ENCODE data around the gene UNC119B.

Gene UNC119B

DNA sequence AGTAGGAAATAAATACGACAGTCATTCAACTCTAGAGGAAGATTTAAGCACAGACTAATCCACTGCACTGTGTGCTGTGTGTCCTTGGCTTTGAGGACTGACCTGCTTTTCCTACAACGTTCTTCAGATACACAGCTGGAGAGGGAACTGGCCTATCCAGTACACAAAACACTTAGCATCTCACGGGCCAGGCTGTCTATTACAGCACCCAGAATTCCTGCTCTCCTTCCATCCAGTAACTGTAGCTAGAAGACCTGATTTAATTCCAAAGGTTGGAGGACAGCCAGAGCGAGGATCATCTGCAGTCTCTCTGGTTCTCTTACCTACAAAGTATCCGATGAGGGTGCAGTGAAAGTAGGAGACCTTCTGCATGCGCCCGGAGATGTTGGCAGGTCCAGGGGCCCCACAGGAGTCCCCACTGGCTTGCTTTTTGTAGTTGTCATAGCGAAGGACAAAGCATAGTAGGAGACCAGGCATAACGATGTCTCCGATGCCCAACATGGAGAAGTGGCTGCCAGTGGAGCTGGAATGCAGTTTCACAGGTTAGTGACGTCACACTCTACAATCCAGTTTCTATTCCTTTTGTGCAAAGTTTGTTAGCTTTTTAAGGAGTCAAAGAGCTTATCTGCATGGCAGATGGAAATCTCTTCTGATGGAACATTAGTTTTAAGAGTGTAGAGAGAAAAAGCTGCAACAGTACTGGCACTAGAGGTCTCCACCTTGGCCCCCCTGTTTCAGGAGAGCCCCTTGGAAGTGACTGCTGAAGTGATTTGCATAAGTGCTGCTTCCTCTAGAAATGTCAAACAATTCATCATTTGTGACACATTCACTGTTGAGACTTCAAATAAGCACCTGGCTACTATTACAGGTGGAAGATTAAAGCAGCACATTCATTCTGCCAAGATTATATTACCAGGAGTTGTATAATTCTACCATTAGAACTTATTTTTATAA, 57.1 kb downstream of the UNC119B start:
- no peak for DNase-seq (ENCODE audit: low read depth)

DNA sequence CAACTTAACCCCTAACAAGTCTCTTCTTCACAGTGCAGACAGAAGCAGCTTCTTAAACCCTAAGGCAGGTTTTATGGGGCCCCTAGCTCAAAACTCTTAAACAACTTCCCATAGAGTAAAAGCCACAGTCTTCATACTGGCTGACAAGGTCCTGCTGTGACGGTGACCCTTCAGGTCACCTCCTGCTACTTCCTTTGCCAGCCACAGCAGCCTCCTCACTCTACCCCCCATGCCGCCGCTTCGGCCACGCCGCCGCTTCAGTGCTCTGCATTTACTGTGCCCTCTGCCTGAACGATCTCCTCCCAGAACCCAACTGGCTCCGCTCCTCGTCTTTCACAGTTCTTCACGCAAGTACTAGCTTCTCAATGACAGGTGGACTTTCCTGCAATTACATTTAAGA, 60.8 kb downstream of the UNC119B start:
- DNase-seq (ENCODE audit: low read depth): no peak
